HG03558 (cell line): ENCODE data around the gene GMCL2.
"Not testable (repeated sequence)": the region's sequence is repeated elsewhere in the genome, so short reads cannot be mapped to it uniquely, and the experiment has no call there.

Experiments used
- ATAC-seq: cut with Tn5 transposase; IDR thresholded peaks from one replicate; pipeline ENCODE4 v1.9.1; 2021; ENCODE audit warnings: moderate number of reproducible peaks; ENCODE audit not compliant: unreplicated experiment; ENCODE audit errors: extremely low read depth

Gene GMCL2

DNA sequence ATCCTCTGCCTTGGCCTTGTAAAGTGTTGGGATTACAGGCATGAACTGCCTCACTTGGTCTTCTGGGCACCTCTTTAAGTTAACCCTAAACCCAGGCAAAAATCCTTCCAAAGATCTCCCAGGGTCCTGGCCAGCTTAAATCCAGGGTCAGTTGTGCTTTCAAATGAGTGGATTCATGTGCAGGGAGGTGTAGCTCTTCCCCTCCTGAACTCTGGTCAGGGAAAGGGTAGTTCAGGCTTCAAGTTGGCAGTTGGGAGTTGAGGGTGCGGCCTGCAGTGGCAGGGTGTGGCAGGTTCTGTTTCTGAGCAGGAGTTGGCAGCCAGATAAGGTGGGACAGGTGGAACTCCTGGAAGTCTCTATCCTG is 20.7 kb upstream of the GMCL2 start:
- ATAC-seq = no peak

DNA sequence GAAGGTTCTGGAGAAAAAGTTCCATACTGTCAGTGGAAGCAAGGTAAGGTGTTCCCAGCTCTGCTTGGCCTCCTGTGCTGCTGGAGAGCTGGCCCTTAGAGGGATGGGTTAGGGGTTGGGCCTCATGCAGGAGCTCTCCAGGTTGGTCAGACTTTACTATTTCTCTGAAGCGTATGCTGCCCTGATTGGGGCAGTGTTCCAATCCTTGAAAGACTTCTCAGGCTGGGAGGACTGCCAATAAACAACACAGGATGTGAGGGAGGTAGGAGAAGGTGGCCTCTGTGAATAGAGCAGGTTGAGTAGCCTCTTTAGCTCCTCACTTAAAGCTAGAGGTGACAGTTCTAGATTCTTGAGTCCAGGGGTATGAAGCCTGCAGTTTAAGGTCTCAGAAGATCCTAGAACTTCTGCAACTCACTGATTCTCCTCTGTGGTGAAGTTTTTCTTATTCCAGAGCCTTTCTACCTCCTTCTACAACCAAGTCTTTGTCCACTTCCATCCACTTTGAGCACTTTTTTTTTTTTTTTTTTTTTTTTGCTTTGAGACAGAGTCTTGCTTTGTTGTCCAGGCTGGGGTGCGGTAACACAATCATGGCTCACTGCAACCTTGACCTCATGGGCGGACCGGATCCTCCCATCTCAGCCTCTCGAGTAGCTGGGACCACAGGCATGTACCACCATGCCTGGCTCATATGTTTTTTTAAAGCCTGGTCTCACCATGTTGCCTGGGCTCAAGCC is 20.2 kb upstream of the GMCL2 start:
- ATAC-seq = no peak

DNA sequence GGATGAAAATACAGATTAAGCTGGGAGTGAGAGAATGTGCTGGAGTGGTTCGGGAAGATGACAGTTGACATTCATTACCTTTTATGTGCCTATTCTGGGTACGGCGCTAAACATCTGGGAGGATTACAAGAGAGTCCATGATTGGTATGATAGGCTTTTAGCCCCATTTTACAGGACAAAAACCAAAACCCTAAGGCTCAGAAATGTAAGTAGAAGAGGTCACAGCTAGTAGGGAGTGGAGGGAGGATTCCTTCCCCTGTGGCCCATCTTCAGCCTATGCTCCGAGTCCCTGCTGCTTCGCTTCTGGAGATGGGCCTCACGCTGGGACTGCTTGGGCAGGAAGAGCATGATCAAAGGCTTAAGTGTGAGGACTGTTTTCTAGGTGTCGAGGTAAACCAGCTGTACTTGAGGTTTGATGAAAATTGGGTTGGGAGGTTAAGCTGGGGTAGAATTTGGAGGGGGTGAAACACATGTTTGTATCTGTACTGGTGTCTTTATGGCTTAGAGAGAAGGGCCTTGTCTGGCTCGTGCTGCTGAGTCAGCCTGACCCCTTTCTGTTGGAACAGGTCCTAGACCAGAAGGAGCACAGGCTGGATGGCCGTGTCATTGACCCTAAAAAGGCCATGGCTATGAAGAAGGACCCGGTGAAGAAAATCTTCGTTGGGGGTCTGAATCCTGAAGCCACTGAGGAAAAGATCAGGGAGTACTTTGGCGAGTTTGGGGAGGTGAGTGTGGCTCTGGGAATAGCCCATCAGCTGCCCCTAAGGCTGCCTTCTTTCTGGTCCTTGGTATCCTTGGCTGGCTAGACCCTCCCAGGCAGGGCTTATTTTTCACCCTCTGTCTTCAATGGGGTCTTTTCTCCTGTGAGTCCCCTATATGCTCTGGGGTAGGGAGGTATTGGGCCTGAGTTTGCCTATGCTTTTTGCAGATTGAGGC is 19.3 kb upstream of the GMCL2 start:
- no peak for ATAC-seq

DNA sequence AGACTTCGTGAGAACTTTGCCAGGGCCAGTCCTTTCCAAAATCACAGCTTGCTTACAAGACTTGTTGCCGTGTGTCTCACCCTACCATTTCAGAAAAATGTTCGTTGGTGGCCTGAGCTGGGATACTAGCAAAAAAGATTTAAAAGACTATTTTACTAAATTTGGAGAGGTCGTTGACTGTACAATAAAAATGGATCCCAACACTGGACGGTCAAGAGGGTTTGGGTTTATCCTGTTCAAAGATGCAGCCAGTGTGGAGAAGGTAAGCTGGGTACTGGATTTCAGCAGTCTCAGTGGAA is 18.5 kb upstream of the GMCL2 start:
- ATAC-seq = no peak

DNA sequence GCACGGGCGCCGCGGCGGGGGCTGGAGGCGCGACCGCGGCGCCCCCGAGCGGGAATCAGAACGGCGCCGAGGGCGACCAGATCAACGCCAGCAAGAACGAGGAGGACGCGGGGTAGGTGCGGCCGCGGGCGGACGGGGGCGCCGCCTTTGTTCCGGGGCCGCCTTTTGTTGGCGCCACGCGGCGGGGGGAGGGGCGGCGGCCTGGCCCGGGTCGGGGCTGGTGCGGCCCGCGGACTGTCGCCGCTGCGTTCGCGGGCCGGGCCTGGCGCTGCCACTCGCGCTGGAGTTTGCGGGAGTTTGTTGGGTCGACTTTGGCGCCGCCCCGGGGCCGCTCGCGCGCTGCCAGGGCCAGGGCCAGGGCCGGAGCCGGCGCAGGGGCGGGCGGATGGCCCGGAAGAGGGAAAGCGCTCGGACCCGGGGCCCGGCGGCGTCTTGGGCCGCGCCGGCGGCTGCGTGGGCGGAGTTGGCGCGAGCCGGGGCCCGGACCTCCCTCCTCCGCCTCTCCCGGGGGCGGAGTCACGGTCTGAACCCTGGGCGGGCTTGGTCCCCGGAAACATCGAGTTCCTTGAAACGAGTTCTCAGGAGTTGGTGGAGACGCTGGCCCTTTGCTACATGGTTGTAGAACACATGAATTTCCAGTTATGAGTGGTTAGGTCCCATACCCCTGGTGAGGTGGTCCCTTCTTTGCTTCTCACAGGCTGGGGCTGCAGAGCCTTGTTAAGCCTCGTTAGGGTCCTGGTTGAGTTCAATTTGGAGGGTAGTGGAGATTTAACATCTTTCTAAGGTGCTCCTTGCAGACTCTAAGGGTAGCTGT is 18.0 kb upstream of the GMCL2 start:
- peak; percentile 24 for ATAC-seq

DNA sequence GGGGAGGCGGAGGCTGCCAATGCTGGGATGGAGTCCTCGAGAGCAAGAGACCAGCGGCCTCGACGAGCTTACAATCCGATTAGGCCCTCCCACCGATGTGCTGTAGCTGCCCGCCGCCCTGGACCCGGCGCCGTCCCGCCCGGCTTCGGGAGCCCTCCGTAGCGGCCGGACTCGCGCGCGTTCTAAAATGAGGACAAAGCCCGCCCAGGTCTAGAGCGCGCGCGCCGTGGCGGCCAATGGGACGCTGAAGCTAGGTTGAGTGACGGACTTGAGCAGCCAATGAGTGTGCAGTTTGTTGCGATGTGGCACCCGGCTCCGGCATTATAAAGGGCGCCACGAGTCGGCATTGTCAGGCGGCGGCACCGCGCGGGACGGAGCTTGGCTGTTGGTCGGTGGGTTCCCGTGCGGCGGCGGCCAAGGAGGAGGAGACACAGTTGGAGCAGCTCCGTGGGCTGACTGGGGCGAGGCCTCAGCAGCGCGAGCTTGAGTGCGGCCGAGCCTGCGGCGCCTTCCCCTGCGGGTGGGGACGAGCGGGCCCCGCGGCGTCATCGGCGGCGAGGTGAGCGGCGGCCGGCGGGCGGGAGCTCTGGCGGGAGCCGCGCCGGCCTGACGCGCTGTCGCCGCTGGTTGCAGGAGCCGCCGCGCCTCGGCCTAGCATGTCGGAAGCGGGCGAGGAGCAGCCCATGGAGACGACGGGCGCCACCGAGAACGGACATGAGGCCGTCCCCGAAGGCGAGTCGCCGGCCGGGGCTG is 17.2 kb upstream of the GMCL2 start, which contains the start of gene HNRNPAB:
Gene HNRNPAB, plus strand, starts transcription at position 352 of the 753 bp plus-strand sequence. Its CDS starts 305 bp downstream, at position 657.
- ATAC-seq = peak; percentile 74

DNA sequence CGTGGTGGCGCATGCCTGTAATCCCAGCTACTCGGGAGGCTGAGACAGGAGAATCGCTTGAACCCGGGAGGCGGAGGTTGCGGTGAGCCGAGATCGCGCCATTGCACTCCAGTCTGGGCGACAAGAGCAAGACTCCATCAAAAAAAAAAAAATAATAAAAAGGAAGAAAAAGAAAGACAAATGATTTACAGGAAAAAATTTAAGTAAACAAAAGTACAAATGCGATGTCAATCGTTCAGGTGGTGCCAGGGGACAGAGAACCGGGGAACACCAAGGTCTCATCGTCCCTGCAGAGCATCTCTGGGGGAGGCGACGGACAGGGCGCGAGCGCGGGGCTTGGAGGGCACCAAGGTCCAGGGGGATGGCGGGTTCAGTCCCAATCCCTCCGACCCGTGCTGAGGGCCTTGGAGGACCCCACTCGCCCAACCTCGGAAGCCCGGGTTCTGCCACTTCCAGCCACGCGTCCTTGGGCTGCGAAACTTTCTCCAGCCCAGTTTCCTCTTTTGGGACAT is 16.6 kb upstream of the GMCL2 start:
- ATAC-seq = no peak

DNA sequence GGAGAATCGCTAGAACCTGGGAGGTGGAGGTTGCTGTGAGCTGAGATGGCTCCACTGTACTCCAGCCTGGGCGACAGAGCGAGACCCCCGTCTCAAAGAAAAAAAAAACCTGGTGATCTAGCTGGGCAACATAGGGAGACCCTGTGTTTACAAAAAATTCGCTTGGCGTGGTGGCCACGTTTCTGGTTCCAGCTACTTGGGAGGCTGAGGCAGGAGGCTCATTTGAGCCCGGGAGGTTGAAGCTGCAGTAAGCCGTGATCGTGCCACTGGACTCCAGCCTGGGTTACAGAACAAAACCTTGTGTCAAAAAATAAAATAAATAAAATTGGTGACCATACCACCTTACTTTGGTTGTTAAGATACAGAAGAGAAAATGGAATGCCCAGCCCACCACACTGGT is 15.4 kb upstream of the GMCL2 start:
- no peak for ATAC-seq

DNA sequence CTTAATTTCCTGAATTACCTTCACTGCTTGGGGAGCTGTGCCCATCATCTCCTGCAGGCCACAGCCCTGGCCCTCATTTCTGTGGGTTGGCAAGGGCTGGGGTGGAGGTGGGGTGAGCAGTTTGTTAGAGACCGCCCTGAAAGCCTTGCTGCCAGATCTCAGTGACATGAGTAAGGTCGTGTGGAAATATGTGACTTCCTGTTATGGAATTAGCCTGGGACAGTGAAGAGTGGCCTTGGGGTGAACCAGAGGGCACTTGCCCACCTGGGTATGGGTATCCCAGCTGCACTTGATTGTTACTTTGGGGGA is 14.7 kb upstream of the GMCL2 start:
- ATAC-seq = no peak

DNA sequence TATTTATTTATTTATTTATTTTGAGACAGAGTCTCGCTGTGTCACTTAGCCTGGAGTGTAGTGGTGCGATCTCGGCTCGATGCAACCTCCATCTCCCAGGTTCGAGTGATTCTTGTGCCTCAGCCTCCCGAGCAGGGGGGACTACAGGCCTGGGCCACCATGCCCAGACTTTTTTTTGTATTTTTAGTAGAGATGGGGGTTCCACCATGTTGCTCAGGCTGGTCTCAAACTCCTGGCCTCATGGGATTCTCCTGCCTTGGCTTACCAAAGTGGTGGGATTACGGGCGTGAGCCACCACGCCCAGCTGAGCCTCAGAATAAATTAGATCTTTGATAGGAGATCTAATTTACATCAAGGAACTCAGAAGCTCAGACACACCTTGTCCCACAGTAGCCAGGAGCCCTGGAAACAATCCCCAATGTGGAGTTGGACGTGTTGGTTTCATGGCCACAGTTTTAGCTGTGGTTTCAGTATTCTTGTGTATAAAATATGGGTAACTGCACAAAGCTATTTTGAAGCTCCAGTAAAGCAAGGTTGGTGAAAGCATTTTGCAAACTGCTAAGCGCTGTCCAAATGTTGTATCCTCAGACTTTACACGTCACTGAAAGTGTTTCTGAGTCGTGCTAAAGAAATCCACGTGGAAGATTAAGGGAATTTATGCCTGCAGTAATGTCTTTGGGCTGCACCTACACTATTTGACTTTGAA is 14.2 kb upstream of the GMCL2 start:
- no peak for ATAC-seq

DNA sequence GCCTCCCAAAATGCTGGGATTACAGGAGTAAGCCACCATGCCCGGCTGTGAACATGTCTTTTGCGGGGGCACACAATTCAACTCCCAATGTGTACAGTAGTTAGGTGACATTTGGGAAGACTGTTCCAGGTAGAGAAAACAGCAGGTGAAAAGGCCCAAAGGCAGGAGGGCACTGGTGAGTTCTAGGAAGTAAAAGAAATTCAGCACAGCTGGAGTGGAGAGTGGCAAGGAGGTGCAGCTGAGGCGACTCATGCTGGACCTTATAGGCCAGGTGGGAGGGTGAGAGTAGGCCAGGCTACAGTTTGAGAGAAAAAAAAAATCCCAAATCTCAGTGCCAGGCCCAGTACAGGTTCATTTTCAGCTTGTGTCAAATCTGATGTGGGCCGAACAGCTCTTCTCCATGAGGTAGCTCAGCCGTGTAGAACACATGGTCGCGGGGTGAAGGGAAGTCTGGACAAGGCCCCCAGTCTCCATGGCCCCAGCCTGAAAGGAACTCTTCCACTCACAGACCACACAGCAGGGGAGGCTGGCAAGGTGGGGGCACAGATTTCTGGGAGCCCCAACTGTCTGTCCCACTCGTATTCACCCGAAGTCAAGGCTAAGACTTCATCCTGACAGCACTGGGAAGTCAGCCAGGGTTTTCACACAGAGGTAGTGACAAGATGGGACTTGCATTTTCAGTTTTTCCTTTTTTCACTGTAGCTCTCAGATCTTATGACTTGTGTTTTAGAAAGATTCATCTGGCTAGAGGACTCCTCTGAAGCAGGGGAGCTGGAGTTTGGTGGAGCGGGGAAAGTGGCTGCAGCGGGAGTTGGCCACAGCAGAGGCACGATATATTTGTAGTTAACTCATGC is 12.6 kb upstream of the GMCL2 start:
- no peak for ATAC-seq

DNA sequence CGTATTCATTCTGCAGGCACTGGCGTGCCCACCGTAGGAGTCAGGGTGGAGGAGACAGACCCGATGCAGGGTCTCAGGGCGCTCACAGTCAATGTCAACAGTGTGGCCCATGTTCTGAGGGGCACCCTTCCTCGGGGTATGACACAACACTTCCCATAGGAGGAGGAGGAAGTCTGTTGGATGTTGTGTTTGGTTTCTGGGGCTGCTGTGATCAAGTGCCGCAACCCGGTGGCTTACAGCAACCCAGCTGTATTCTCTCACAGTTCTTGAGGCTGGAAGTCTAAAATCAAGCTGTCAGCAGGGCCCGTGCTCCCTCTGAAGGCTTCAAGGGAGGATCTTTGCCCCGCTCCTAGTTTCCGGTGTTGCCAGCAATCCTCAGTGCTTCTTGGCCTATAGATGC is 11.5 kb upstream of the GMCL2 start:
- ATAC-seq = no peak

DNA sequence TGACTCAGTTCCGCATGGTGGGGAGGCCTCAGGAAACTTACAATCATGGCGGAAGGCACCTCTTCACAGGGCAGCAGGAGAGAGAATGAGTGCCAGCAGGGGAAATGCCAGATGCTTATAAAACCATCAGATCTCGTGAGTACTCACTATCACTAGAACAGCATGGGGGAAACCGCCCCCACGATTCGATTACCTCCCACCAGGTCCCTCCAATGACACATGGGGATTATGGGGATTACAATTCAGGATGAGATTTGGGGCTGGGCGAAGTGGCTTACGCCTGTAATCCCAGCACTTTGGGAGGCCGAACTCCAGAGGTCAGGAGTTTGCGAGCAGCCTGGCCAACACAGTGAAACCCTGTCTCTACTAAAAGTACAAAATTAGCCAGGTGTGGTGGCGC is 11.0 kb upstream of the GMCL2 start:
- not testable (repeated sequence) for ATAC-seq

DNA sequence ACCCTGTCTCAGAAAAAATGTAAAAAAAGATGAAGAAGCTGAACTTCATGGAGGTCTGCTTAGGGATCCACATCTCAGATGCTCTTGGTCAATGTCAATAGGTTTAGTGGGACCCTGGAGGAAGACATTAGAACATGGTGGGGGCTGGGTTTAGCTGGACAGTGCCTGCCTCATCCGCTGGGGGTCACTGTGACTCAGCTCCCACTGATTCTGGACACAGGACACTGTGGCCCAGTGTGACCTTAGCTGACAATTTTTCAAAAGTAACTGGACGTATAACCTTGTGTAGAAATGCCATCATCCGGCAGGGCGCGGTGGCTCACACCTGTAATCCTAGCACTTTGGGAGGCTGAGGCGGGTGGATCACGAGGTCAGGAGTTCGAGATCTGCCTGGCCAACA is 9.8 kb upstream of the GMCL2 start:
- no peak for ATAC-seq

DNA sequence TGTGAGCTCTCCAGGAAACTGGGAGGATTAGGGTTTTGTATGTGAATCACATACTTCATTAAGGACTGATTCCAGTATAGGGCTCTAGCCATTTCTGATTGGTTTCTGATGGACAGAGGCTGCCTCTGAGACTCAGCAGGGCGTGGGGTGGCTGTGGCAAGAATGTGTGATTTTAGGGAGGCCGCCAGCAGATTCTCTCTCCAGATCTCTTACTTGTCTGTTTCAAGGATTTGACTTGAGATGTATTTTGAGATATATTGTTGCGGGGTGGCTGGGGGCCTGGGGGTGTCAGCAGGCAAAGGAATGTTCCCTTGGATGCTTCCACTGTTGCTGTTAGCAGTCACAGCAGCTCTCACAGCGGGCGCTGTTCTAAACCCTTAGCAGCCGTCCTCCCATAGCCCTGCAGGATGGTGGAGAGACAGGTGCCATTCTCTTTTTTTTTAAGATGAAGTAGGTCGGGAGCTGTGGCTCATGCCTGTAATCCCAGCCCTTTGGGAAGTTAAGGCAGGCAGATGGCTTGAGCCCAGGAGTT is 9.2 kb upstream of the GMCL2 start:
- no peak for ATAC-seq

DNA sequence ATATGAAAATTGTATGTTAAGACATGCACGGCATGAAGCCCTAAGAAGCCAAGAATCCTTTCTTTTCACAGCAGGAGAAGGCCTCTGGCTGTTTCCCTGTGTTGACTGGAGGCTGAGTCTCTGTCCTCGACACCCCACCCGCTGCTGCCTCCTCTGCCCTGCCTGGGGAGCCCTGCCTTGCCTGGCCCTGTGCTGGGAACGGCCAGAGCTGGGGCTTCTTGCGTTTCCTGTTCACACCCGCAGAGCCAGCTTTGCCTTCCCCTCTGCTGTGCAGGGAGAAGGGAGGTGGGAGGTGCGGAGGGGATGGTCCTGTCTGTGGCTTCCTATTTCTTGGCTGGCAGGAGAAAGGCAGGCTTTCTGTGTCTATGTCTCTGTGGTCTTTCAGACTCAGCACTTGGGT is 6.9 kb upstream of the GMCL2 start:
- no peak for ATAC-seq

DNA sequence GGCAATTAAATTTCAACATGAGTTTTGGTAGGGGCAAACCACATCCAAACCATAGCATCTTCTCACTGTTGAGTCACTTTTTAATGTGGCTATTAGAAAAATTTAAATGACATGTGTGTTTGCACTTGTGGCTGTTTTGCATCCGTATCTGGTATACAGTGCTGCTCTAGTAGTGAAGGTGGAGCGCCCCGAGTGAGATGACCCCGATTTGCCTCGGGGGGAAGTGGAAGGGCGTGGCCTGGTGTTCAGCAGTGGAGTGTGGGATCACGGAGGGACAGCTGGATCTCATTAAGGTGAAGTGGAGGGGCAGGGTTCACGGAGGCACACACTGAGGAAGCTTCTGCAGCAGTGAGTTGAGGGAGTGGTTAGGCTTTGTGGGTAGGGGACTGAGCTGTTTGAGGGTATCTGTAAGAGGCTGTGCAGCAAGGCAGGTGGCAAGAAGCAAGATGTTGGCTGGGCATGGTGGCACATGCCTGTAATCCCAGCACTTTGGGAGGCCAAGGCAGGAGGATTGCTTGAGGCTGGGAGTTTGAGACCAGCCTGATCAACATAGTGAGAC is 6.2 kb upstream of the GMCL2 start:
- no peak for ATAC-seq

DNA sequence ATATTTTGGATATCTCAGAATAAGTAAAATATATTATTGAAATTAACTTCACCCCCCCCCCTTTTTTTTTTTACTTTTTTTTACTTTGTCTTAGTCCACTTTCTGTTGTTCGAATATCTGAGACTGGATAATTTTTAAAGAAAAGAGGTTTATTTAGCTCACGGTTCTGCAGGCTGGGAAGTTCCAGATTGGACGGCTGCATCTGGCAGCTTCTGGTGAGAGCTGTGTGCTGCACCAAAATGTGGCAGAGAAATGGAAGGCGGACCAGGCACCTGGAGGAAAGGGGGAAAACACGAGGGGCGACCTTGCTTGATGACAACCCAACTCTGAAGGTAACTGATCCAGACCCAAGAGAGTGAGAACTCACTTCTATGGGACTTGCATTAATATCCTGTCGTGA is 5.6 kb upstream of the GMCL2 start:
- no peak for ATAC-seq
